GM12873 (cell line): ENCODE results near the gene GOLGA1.

Source experiments
- CTCF ChIP-seq: IDR thresholded peaks from 2 replicates; pipeline ENCODE4 v1.5.1; 2012; ENCODE audit warnings: low read depth, mild to moderate bottlenecking, moderate library complexity, low read length, control low read depth; ENCODE audit not compliant: insufficient read depth; ENCODE audit errors: missing control alignments

GOLGA1 gene

GRCh38 chr9:124870723-124871122 lies 70.2 kb downstream of the GOLGA1 start:
- TF ChIP-seq CTCF: no peak

- no peak for TF ChIP-seq CTCF
Measured at GRCh38 chr9:124869986-124870560, 70.8 kb downstream of the GOLGA1 start.

GRCh38 chr9:124869466-124869985 lies 71.4 kb downstream of the GOLGA1 start:
- TF ChIP-seq CTCF: no peak

- TF ChIP-seq CTCF: peak; percentile 46
Measured at GRCh38 chr9:124868511-124869465, 72.1 kb downstream of the GOLGA1 start.

GRCh38 chr9:124863371-124863871 lies 77.5 kb downstream of the GOLGA1 start:
- no peak for TF ChIP-seq CTCF

GRCh38 chr9:124861342-124862229 lies 79.3 kb downstream of the GOLGA1 start, which contains the start of the genes ARPC5L and RPL35:
Gene ARPC5L (plus strand): TSS chr9:124862130. CDS start chr9:124869291, 7,161 bp downstream.
Gene RPL35 (minus strand): TSS chr9:124861957. CDS start chr9:124861912, 45 bp downstream.
- peak; percentile 27 for TF ChIP-seq CTCF
